Kidney epithelial cell (primary cell): ENCODE results near the gene LYPD6. TPM values are rescaled to one million over a fixed set of nuclear protein-coding genes. Genes with fewer than 3 reads are reported as not detected.

Source experiments
- DNase-seq: peaks from one replicate; pipeline ENCODE4 v3.0.0-alpha.2; 2010; ENCODE audit warnings: low read depth
- H3K27me3 ChIP-seq: 2 replicates; pipeline ENCODE4 v1.6.0; 2011; ENCODE audit warnings: low read length; ENCODE audit not compliant: control insufficient read depth, insufficient read depth
- H3K36me3 ChIP-seq: 2 replicates; pipeline ENCODE4 v1.5.1; 2011; ENCODE audit warnings: low read length; ENCODE audit not compliant: control insufficient read depth, insufficient read depth
- H3K4me3 ChIP-seq: 2 replicates; pipeline ENCODE4 v1.5.1; 2011; ENCODE audit warnings: low read depth, mild to moderate bottlenecking, control low read depth, low read length
- CTCF ChIP-seq: IDR thresholded peaks from 2 replicates; pipeline ENCODE4 v1.5.1; 2011; ENCODE audit warnings: mild to moderate bottlenecking, moderate library complexity, low read length, control low read depth, inconsistent platforms; ENCODE audit not compliant: insufficient read depth, poor library complexity, severe bottlenecking
- total RNA-seq: library from RNA; depleted of rRNA; stranded (reverse); fragments of >200 nt; gene quantifications from 2 replicates; pipeline ENCODE4 v1.2.3, GENCODE V29; 2015

LYPD6 gene
- total RNA-seq, 1 donor from 2014 or later = 3.7 TPM

- DNase-seq = no peak
- Histone ChIP-seq H3K27me3 (no peaks in the 10 kb centered on the region), H3K4me3 (no peak overlapping the region), H3K36me3 (no peaks in the 10 kb centered on the region)
- TF ChIP-seq CTCF = no peak
Measured at GRCh38 chr2:149430743-149431736, 100.7 kb downstream of the LYPD6 start.

GRCh38 chr2:149438330-149438960 lies 108.1 kb downstream of the LYPD6 start:
- Histone ChIP-seq H3K4me3 (no peak overlapping the region), H3K36me3 (no peaks in the 10 kb centered on the region), H3K27me3 (no peaks in the 10 kb centered on the region)
- no peak for TF ChIP-seq CTCF
- no peak for DNase-seq

- Histone ChIP-seq H3K36me3 (no peaks in the 10 kb centered on the region), H3K27me3 (no peaks in the 10 kb centered on the region), H3K4me3 (no peak overlapping the region)
- no peak for TF ChIP-seq CTCF
- no peak for DNase-seq
Measured at GRCh38 chr2:149441255-149441654, 110.9 kb downstream of the LYPD6 start.

- H3K4me3 ChIP-seq = no peak overlapping the region
- no peaks in the 10 kb centered on the region for H3K36me3 ChIP-seq
- no peak for TF ChIP-seq CTCF
- no peaks in the 10 kb centered on the region for H3K27me3 ChIP-seq
- DNase-seq = no peak
Measured at GRCh38 chr2:149442346-149442745, 112.0 kb downstream of the LYPD6 start.

GRCh38 chr2:149443150-149443549 lies 112.8 kb downstream of the LYPD6 start:
- TF ChIP-seq CTCF = no peak
- Histone ChIP-seq H3K36me3 (no peaks in the 10 kb centered on the region), H3K4me3 (no peak overlapping the region), H3K27me3 (no peaks in the 10 kb centered on the region)
- no peak for DNase-seq

- DNase-seq = no peak
- H3K4me3 ChIP-seq = no peak overlapping the region
- no peak for TF ChIP-seq CTCF
- H3K27me3 ChIP-seq = no peaks in the 10 kb centered on the region
- no peaks in the 10 kb centered on the region for H3K36me3 ChIP-seq
Measured at GRCh38 chr2:149446748-149447147, 116.4 kb downstream of the LYPD6 start.
